CD4-positive, alpha-beta T cell (primary cell): Measurements from ENCODE around the gene DAP. TPM values are rescaled to one million over a fixed set of nuclear protein-coding genes. Genes with fewer than 3 reads are reported as not detected.

Experiments used
- ATAC-seq: fragments of 200-7000 bp; cut with Tn5 transposase; one replicate; pipeline ENCODE4 v1.10.0; 2022; ENCODE audit warnings: mild to moderate bottlenecking; ENCODE audit not compliant: poor library complexity
- CTCF ChIA-PET: fragments of 350-600 bp; sonication (Branson Sonifier 250); formaldehyde crosslinking; loops from one replicate; lab custom pipeline; 2021; ENCODE audit warnings: antibody characterized with exemption, inconsistent platforms; lab: Charles Lee
- POLR2A ChIA-PET: fragments of 350-600 bp; sonication (Branson Sonifier 250); formaldehyde crosslinking; loops from one replicate; lab custom pipeline; 2021; ENCODE audit warnings: antibody characterized with exemption, inconsistent platforms; lab: Charles Lee
- DNase-seq, 14 experiments: peaks; one replicate each; pipeline ENCODE4 v3.0.0-alpha.2; 2013 to 2020; ENCODE audit warnings: mixed read lengths in 2 of 14
- H3K27ac ChIP-seq, 2 donors: one replicate each; pipeline versions ENCODE4 v1.5.1 to v1.7.0; 2013; ENCODE audit warnings: low read length in 2 of 2, low read depth in 1 of 2, mild to moderate bottlenecking in 1 of 2
- H3K27me3 ChIP-seq, 2 experiments: 1 replicate in 1 of 2; 2 replicates in 1 of 2; pipeline versions ENCODE4 v1.6.1 to v1.7.0; 2013; ENCODE audit warnings: low read length in 2 of 2, control low read depth in 1 of 2, mild to moderate bottlenecking in 1 of 2, moderate library complexity in 1 of 2; ENCODE audit not compliant: insufficient read depth in 2 of 2, control insufficient read depth in 1 of 2
- H3K36me3 ChIP-seq: one replicate; pipeline ENCODE4 v1.6.1; 2013; ENCODE audit warnings: low read length, control low read depth; ENCODE audit not compliant: insufficient read depth
- H3K4me1 ChIP-seq: one replicate; pipeline ENCODE4 v1.6.1; 2013; ENCODE audit warnings: low read length, control low read depth; ENCODE audit not compliant: insufficient read depth
- H3K4me3 ChIP-seq: one replicate; pipeline ENCODE4 v1.5.1; 2013; ENCODE audit warnings: mild to moderate bottlenecking, low read length, moderate library complexity
- H3K9me3 ChIP-seq, 2 experiments: 1 replicate in 1 of 2; 2 replicates in 1 of 2; pipeline versions ENCODE4 v1.6.1 to v1.7.0; 2013; ENCODE audit warnings: low read length in 2 of 2, mild to moderate bottlenecking in 2 of 2, control low read depth in 1 of 2, moderate library complexity in 1 of 2; ENCODE audit not compliant: control insufficient read depth in 1 of 2, insufficient read depth in 1 of 2
- H3K27ac Mint-ChIP-seq: one replicate; pipeline ENCODE4 v1.8.0; 2020; ENCODE audit warnings: mixed read lengths
- H3K27me3 Mint-ChIP-seq: one replicate; pipeline ENCODE4 v1.8.0; 2021; ENCODE audit warnings: mixed read lengths
- H3K36me3 Mint-ChIP-seq: one replicate; pipeline ENCODE4 v1.8.0; 2021; ENCODE audit warnings: low read depth, mixed read lengths
- H3K4me1 Mint-ChIP-seq: one replicate; pipeline ENCODE4 v1.8.0; 2021; ENCODE audit warnings: low read depth, mixed read lengths
- H3K4me3 Mint-ChIP-seq: one replicate; pipeline ENCODE4 v1.8.0; 2020; ENCODE audit warnings: mild to moderate bottlenecking, mixed read lengths
- H3K9me3 Mint-ChIP-seq: one replicate; pipeline ENCODE4 v1.8.0; 2020; ENCODE audit warnings: mixed read lengths
- intact Hi-C, 2 experiments: fragments of 100-400 bp; cut with DNase I in 1 of 2; cut with micrococcal nuclease in 1 of 2; formaldehyde crosslinking; loops; one replicate each; pipeline versions ENCODE4 v1.15.1 to v1.9.0; 2023 to 2025; cut with DNase I, micrococcal nuclease
- total RNA-seq, 174 experiments: library from RNA in 2 of 174; stranded (reverse) in 2 of 174; gene quantifications; one replicate each; pipeline ENCODE4 v1.2.3 and lab custom pipeline; 2021 to 2026
- TF ChIP-seq, protein P1 (sequence below): fragments of 200-600 bp; IDR thresholded peaks from one replicate; pipeline ENCODE4 v1.8.0; 2022; ENCODE audit warnings: antibody characterized with exemption, mild to moderate bottlenecking

The DAP gene
- total RNA-seq, 2 experiments from 2014 or later = 33.6 to 35.2 TPM

DNA sequence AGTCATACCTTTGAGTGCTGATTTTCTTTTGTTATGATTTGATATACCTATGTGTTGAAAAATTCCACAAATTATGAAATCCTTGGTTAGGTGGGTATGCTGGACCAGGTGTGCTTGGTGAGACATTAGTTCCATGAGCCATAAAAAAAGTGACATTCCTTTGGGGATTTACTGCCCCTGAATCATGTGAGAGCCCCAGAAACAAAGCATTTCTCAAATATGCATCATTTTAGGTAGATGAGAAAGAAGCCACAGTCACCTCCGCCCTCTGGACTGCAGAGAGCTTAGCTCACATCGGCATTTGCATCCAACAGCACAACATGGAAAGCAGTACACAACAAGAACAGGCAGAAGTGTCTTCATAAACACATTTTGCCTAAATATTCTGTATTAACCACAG is 55.3 kb downstream of the DAP start:
- ATAC-seq = no peak

DNA sequence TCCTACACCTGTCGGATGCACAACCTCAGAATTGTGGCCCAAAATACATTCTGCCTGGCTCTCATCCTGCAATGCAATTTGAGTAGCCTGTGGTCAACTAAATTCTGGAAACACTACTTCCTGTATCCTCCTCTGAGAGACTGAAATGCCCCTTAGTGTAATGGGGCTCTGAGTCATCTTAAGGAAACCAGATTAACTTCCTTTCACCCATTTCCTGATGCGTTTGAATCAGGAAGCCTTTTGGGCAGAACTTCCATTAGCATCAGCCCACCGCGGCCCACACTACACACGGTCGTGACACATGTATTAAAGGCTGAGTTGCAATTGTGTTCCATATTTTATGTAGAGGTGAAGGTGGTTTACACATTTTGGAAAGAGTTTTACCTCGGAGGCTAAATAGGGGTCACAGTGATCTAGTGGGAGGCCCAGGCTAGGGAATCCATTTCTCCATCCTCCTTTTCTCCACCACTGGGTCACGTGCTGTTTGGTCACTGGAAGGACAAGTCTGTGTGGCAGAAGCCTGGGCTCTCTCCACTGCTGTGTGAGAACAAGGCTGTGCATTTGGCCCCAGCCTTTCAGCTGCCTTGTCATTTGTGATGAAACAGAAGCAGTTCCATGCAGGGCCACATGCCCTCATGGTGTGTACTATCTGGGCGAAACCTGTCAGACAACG is 55.9 kb downstream of the DAP start:
- Histone ChIP-seq H3K4me1 (peaks cover 15% of the 10 kb centered on the region), H3K27me3 (no peaks in the 10 kb centered on the region), H3K4me3 (no peak overlapping the region), H3K27ac (no peak overlapping the region), H3K36me3 (peaks cover 6% of the 10 kb centered on the region), H3K9me3 (no peaks in the 10 kb centered on the region)
- peak in 4 of 14 experiments; percentile 14 to 62 (median 44) for DNase-seq
- Mint-ChIP-seq H3K9me3 (no peaks in the 10 kb centered on the region), H3K4me1 (peaks cover 44% of the 10 kb centered on the region), H3K36me3 (peaks cover 8% of the 10 kb centered on the region), H3K27me3 (no peaks in the 10 kb centered on the region), H3K27ac (peak overlapping the region; percentile 9), H3K4me3 (no peak overlapping the region)
- ChIA-PET POLR2A (no interaction called here), CTCF (no interaction called here)
- TF ChIP-seq, protein P1, sequence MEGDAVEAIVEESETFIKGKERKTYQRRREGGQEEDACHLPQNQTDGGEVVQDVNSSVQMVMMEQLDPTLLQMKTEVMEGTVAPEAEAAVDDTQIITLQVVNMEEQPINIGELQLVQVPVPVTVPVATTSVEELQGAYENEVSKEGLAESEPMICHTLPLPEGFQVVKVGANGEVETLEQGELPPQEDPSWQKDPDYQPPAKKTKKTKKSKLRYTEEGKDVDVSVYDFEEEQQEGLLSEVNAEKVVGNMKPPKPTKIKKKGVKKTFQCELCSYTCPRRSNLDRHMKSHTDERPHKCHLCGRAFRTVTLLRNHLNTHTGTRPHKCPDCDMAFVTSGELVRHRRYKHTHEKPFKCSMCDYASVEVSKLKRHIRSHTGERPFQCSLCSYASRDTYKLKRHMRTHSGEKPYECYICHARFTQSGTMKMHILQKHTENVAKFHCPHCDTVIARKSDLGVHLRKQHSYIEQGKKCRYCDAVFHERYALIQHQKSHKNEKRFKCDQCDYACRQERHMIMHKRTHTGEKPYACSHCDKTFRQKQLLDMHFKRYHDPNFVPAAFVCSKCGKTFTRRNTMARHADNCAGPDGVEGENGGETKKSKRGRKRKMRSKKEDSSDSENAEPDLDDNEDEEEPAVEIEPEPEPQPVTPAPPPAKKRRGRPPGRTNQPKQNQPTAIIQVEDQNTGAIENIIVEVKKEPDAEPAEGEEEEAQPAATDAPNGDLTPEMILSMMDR = no peak
- intact Hi-C loops = no loop called here
- ATAC-seq = no peak

More for the DNA sequence above, 55.3 kb downstream of the DAP start:
- CTCF ChIA-PET = no interaction called here
- no peak overlapping the region for H3K27ac Mint-ChIP-seq
- Histone ChIP-seq H3K9me3 (no peaks in the 10 kb centered on the region), H3K27me3 (no peaks in the 10 kb centered on the region), H3K4me3 (no peak overlapping the region), H3K27ac (no peak overlapping the region), H3K36me3 (peaks cover 9% of the 10 kb centered on the region), H3K4me1 (peaks cover 15% of the 10 kb centered on the region)
- peaks cover 41% of the 10 kb centered on the region for H3K4me1 Mint-ChIP-seq
- no peak overlapping the region for H3K4me3 Mint-ChIP-seq
- no peak for DNase-seq
- intact Hi-C loops = no loop called here
- peaks cover 8% of the 10 kb centered on the region for H3K36me3 Mint-ChIP-seq
- H3K27me3 Mint-ChIP-seq = no peaks in the 10 kb centered on the region
- TF ChIP-seq, protein P1 = no peak
- POLR2A ChIA-PET = no interaction called here
- H3K9me3 Mint-ChIP-seq = no peaks in the 10 kb centered on the region

DNA sequence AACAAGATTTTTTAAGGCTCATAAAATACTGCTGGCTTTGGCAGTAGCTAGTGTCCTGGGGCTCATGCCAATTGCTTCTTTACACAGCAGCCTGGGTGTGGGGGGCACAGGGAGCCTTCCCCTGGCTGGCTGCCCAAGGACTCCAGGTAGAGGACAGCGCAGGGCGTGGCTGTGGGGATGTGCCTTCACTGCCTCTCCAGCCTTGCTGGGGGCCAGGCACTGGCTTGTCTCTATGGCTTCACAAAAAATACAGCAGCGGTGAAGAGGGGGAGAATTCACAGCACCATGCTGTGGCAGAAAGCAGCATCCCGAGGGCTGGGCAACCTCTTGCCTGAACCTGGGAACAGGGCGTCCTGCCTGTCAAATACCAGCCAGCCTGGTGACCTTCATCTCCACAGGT is 57.4 kb downstream of the DAP start:
- no peaks in the 10 kb centered on the region for H3K9me3 Mint-ChIP-seq
- Histone ChIP-seq H3K27me3 (no peaks in the 10 kb centered on the region), H3K36me3 (no peaks in the 10 kb centered on the region), H3K4me1 (peaks cover 15% of the 10 kb centered on the region), H3K4me3 (no peak overlapping the region), H3K9me3 (no peaks in the 10 kb centered on the region), H3K27ac (no peak overlapping the region)
- POLR2A ChIA-PET = no interaction called here
- peaks cover 54% of the 10 kb centered on the region for H3K4me1 Mint-ChIP-seq
- no peak for DNase-seq
- intact Hi-C loops = no loop called here
- H3K4me3 Mint-ChIP-seq = no peak overlapping the region
- CTCF ChIA-PET = no interaction called here
- H3K27ac Mint-ChIP-seq = no peak overlapping the region
- no peak for ATAC-seq
- H3K27me3 Mint-ChIP-seq = no peaks in the 10 kb centered on the region
- H3K36me3 Mint-ChIP-seq = peaks cover 8% of the 10 kb centered on the region
- TF ChIP-seq, protein P1 = no peak
